EH (cell line): ENCODE data around the gene HELZ.
"Not testable (repeated sequence)": the region's sequence is repeated elsewhere in the genome, so short reads cannot be mapped to it uniquely, and the experiment has no call there.

ENCODE experiments used
- DNase-seq: peaks from one replicate; pipeline ENCODE4 v3.0.0-alpha.2; 2015; ENCODE audit warnings: low read depth

Gene HELZ

DNA sequence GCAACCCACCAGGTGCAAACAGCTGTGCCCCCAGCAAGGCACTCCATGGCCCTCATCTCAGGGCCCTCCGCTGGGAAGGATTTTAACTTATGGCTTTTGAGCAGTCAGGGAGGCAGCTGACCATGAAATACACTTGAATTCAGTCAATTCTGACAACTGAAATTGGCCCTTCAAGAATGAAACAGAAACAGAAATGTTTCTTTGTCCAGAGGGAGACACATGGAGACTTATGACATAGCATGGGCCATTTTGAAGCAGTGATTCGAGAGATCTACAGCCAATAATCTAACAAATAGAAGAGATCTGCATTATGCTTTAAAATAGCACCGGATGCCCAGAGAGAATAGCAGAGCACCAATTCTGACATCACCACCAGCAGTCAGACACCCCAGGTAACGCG lies 193.2 kb downstream of the HELZ start:
- DNase-seq = no peak

DNA sequence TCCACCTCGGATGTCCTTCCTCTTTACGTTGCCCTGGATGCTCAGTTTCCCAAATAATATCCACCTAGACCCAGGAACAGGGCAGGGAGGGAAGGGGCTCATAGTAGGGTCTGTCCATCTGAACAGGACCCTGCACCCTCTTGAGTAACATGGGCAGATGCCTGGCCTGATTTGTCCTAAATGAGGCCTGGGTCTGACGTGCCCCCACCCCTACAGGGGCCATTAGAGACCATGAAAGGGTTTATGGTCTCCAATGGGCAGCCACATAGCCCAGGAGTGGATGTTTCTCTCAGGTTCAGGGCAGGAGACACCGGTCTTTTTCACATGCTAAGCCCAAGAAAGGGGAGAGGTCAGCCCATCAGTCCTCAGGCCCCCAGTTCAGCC lies 193.8 kb downstream of the HELZ start:
- DNase-seq = no peak

DNA sequence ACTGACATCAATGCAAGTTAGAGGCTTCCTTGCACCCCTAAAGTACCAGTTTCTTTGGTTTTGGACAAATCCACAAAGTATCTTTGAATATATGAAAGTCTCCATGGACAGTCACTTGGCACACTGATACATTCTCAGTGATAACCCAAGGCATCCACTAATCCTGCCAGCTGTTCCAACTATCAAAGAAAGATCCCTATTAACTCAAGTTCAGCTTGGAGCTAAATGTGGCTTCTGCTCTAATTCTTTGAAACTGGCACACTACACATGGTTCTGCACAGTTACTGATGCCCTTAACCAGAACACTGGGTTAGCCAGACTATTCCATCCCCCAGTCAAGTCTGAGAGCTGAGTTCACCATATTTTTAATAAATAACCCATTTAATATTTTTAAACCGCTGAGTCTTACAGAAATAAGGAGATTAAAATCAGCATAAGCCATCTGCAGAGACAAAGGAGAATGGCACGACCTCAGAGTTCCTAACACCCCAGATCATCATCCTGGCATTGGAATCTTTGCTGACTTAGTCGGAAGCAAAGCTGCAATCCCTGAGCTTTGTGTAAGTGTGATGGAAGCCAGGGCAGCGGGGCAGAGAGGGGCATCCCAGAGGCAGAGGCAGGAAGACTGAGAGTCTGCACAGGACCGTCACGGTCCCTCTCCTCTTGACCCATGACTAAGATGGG lies 194.4 kb downstream of the HELZ start:
- no peak for DNase-seq

DNA sequence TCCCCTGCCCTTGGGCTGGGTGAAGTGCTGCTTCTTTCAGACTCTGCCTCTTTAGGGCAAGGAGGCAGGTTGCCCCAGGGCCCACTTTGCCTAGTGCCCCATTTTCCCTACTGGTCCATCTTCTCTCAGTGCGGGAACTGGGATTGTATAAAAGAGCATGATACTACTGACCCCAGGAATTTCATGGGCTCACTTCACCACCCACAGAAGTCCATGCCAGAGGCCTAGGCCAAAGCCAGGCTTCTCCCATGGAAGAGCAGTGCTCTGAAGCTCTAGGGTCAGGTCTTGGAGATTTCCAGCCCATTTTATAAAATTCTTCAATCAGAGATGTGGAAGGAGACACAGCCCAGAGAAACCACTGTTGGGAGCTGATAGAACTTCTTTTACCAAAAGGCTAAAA lies 194.9 kb downstream of the HELZ start:
- DNase-seq = no peak

DNA sequence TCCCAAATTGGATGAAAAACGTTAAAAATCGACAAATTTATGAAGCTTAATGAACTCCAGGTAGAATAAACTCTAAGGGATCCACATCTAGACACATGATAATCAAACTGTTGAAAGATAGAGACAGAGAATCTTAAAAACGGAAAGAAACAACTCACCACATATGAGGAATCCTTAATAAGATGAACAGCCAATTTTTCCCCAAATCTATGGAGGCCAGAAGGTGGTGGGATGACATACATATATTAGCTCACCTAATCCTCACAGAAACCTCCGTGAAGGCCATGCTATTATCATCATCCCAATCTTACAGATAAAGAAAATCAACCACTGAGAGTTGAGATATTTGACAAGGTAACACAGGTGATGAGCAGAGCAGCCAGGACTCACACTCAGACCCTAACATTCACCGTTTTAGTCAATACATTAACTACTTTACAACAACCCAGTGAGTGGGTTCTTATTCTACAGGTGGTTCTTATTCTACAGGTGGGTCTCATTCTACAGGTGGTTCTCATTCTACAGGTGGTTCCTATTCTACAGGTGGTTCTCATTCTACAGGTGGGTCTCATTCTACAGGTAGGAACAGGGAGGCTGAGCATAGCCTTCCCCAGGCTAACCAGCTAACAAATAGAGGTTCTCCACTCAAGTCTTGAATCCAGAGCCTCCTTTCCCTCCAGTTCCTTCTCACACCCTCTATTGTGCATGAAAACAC lies 195.8 kb downstream of the HELZ start:
- DNase-seq = no peak

DNA sequence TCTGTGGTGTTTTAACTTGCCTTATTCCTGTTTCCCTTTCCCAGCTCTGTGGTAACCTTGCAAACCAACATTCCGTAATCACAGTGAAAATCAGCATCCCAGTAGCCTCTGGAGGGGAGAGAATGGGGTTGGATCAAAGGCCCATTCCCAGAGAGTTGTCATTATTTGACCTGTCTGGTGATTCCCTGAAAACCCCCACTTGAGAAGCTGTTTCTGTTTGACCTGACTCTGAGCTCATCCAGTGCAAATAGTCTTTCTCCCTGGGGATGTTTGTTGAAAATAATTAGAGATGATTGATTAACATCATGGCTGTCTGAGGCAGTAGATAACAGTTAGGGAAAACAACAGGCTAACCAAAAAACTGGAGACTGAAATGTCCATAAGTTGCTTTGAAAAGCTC lies 197.6 kb downstream of the HELZ start:
- no peak for DNase-seq

DNA sequence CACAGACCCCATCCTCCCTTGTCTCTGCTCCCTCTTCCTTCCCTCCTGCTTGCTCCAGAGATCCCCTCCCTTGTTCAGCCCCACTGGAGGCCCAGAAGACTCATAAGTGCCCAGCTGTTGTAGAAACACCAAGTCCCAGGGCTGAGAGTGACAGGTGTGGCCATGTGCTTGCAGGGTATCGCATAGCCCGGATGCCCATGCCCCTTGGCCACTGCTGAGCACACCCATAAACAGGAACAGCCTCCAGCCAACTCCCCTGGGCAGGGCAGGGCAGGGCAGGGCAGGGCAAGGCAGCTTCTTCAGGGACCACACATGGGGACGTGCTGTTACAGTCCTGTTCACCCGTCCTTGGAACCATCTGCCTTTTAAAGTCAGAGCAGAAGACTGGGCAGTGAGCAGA lies 198.6 kb downstream of the HELZ start:
- DNase-seq = no peak

DNA sequence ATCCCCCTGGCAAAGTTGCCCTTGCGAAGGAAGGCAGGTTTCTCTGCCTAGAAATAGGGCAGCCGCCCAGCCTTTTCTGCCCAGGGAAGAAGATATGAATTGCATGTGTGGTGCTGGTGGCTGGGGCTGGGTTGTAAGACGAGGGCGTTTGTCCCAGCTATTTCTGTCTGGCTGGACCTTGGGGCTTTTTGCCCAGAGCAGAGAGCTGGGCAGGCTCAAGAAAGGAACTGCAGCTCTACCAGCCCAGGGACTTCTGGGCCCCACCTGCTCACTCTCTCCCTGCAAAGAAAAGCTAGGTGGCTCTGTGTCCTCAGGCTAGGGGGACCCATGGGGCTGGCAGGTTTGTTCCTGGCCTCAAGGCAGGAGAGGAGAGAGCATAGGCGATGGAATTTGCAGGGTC lies 200.1 kb downstream of the HELZ start:
- no peak for DNase-seq

DNA sequence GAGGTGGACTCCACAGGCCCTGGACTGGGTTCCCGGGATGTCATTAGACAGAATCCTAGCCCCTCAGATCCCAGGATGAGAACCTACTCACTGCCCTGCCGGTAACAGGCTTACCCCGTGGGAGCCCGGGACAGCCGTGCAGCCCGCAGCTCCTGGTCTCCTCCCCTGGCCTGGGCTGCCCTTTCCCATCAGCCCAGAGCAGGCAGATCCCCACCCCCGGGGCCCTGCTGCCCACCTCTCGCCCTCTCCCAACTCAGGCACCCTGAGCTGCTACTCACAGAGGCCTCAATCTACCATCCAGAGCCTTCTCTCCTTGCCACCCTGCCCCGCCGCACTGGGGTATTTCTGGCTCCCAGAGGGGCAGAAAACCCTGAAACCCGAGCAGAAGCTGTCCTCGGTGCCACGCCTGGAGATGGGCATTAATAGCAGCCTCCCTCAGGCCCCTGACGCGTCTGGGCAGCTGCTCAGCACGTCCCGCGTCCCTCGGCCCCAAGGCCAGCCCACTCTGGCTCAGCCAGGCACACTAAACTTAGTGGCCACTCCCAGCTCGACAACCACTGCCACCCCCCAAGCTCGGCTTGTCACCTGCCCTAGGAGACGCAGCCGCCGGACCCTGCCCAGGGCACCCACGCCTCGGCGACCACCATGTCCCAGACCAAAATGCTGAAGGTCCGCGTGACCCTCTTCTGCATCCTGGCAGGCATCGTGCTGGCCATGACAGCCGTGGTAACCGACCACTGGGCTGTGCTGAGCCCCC lies 200.8 kb downstream of the HELZ start, which contains the start of gene CACNG1:
TSS of gene CACNG1 (plus strand) at position 539 of the 757 bp plus-strand sequence. CDS start at position 646, 107 bp downstream.
- DNase-seq = no peak

DNA sequence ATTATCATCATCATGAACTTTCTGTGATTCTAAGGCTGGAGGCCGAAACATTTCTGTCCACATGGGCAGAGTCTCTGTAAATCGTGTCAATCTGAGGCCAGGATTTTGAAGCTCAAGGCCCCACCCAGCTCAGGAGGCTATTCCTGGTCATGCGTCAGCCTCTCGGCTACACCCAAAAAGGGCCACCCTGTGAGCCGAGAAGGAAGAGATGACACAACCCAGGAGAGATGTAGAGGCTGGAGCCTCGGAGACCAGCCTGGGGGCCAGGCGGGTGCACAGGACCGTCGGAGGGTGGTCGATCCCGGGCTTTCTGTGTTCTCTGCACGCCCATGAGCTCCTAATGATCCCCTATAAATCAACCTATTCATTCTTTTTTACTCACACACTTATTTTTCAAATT lies 201.7 kb downstream of the HELZ start:
- DNase-seq = no peak

DNA sequence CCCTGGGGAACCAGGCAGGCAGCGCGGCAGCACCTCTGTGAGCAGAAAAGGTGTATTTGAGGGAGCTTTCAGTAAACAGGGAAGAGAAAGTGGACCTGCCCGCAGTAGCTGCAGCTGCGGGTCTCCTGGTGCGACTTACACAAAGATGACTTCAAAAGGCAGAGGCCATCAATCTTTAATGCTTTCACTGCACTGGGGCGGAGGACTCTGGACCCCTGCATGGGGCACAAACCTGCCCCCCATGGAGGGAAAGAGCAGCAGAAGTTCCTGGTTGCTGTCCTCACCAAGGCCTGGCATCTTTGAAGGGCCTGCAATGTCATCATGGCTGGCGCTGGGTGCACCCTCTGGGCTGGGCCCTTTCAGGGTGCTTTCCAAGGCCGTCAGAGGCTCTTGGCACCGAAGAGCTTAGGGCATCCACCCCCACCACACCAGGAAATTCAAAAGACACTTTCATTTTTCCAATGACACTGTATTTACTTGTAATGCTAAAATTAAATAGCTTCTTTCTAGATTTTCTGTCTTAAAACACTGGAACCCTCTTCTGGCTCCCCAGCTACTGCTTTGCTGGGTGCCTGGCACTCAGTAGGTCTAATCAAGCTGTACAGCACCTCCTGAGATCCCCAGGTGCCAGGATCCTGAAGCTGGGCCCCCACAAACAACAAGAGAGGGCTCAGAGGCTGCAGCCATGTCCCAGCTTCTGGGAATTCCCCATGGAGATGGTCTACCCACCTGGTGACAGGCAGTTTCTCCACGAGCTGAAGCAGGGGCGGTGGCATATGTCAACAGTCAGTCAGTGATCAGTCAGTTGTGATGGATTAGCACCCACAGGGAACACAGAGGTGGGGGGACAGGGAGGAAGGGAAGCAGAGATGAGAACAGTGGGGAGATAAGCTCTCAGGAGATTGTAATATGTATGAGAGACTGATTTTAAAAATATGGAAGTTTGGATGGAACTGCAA lies 202.8 kb downstream of the HELZ start:
- DNase-seq = no peak

DNA sequence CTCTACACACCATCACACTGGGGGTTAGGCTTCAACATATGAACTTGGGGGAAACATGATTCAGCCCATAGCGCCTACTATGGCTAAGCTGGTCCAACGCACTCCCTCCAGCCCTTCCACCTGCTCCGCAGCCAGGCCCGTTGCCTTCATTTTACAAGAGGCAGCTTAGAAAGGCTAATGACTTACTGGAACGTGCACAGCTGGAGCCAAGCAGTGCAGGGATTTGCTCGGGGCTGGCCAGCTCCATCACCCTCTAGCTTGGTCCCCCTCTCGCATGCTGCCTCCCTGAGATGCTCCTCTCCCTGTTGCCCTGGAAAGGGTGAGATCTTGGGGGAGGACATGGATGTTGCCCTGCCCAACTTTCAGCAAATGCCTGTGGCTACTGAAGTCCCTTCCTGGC lies 203.5 kb downstream of the HELZ start:
- no peak for DNase-seq

DNA sequence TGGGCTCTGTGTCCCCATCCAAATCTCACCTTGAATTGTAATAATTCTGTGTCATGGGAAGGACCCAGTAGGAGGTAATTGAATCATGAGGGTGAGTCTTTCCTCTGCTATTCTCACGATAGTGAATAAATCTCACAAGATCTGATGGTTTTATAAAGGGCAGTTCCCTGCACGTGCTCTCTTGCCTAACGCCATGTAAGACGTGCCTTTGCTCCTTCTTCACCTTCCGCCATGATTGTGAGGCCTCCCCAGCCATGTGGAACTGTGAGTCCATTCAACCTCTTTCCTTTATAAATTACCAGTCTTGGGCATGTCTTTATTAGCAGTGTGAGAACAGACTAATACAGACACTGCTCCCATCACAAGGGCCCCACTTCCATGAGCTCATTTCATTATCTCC lies 203.9 kb downstream of the HELZ start:
- DNase-seq = not testable (repeated sequence)

DNA sequence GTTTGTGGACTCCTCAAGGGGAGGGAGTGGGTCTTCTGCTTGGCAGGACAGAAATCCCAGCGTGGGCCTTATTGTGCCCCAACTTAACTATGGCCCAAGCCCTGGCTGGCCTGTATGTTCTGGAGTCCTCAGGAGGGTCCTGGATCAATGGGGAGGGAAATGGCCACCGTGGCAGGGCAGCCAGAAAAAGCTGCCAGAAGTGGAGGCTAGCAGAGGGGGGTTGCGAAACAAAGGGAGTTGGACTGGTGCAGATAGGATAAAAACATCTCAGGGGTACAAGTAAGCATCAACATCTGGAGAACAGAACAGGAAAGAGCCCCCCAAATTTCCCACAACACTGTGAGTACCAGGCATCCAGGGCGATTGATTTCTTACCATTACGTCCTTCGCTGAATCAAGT lies 204.3 kb downstream of the HELZ start:
- DNase-seq = no peak

DNA sequence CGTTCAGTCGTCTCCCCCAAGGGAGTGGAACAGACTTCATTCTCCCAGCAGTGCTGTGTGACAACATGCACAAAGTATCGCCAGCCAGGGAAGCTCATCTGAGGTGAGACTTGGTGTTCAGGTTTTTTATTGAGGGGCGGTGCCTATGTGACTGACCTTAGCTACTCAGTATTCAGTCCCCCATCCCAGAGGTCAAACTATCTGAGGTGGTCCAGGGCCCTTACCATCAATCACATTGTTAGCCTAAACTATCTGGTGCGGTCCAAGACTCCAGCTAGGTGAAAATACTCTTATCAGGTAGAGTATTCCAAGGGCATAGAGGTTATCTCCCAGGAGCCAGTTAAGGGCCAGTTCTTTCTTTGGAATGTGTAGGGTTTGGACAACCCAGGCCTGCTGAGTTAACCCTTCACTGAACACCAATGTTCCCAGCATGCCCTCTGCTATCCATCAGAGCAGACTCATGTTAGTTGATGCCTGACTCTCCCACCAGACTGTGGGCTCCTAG lies 206.1 kb downstream of the HELZ start:
- no peak for DNase-seq

DNA sequence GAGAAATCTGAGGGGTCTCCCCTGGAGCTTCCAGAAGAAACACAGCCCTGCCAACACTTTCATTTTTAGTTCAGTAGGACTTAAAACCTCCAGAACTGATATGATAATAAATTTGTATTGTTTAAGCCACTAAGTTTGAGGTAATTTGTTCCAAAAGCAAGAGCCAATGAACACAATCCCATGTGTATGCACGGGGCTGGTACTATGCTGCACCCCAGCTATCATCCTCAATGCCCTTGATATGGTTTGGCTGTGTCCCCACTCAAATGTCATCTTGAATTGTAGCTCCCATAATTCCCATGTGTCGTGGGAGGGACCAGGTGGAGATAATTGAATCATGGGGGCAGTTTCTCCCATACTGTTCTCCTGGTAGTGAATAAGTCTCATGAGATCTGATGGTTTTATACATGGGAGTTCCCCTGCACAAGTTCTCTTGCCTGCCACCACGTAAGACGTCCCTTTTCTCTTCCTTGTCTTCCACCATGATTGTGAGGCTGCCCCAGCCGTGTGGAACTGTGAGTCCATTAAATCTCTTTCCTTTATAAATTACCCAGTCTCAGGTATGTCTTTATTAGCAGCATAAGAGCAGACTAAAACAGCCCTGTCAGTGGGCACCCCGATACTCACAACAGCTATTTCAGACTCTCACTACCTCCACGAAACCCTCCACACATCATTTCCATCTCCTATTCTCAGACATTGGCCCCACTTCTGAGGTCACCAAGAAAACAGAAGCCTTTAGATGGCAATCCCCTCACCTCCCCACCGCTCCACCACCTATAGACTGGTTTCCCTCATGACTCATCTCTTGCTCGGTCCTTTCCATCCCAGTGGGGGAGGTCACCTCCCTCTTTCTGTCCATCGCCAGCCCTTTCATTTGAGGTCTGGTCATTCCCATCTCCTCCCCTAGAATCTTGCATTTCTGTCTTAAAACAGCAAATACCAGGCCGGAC lies 209.6 kb downstream of the HELZ start:
- no peak for DNase-seq

DNA sequence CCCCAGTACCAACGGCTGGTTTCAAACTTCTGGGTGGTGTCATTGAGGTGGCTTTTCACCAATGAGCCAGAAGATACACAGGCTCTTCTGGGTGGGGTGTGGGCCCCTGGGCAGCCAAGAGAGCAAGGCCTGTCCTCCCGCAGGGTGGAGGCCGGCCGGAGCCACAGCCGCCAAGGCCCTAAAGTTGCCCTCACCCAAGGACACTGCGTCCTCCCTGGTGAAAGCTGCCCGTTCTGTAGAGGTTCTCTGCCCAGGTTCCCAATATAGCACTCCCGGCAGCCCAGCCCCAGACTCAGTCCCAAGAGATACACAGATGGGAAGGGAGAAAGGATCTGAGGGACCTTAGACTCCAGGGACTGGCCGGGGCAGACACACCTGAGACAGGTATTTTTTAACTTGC lies 211.4 kb downstream of the HELZ start:
- DNase-seq = no peak

DNA sequence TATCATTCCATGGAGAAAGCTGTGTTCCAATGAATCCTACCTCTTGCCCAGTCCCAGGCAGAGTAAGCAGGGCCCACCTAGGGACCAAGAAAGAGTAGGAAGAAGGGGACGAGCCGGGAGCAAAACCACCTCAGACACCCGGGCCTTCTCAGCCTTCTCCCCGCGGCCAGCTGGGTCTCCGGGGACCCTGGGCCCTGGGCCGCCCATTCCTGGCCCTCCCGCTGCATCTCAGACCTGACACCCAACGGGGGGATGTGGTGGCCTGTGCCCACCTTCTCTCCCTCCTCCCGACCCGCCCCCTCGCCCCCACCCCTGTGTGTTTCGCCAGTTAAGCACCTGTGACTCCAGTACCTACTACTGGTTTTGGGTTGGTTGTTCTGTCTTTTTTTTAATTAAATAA lies 212.0 kb downstream of the HELZ start:
- DNase-seq = no peak

DNA sequence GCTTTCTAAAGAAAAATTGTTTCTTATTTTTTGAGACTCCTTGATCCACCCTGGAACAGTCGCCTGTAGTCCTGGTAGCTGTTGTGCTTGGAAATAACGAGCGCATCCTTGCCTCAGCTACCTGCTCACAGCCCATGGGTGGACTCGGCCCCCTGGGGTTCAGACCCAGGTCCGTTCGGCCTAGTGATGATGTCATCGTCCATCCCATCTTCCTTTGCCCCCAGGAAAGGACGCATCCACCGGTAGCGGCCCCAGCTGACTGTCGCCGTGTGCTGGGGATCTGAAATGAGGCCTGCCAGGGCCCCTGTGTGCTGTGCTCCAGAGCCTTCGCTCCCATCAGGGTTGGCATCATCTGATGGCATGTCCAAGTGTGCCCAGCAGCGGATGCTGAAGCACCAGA lies 212.6 kb downstream of the HELZ start:
- no peak for DNase-seq

DNA sequence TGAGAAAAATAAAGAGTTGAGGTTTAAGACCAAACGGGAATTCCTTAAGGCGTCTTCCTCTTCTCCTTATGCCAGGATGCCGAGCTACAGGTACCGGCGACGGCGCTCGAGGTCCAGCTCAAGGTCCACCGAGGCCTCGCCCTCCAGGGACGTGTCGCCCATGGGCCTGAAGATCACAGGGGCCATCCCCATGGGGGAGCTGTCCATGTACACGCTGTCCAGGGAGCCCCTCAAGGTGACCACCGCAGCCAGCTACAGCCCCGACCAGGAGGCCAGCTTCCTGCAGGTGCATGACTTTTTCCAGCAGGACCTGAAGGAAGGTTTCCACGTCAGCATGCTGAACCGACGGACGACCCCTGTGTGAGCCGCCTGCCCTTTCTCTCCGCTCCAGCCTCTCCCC lies 214.4 kb downstream of the HELZ start:
- DNase-seq = no peak
